GM15510 (cell line): ENCODE results near the gene BEAN1.

Experiments used
- POLR2A ChIP-seq: IDR thresholded peaks from 3 replicates; pipeline ENCODE4 v1.6.1; 2011; ENCODE audit warnings: borderline replicate concordance; ENCODE audit not compliant: insufficient read length; ENCODE audit errors: extremely low read depth

BEAN1 gene, protein sequence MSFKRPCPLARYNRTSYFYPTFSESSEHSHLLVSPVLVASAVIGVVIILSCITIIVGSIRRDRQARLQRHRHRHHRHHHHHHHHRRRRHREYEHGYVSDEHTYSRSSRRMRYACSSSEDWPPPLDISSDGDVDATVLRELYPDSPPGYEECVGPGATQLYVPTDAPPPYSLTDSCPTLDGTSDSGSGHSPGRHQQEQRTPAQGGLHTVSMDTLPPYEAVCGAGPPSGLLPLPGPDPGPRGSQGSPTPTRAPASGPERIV

DNA sequence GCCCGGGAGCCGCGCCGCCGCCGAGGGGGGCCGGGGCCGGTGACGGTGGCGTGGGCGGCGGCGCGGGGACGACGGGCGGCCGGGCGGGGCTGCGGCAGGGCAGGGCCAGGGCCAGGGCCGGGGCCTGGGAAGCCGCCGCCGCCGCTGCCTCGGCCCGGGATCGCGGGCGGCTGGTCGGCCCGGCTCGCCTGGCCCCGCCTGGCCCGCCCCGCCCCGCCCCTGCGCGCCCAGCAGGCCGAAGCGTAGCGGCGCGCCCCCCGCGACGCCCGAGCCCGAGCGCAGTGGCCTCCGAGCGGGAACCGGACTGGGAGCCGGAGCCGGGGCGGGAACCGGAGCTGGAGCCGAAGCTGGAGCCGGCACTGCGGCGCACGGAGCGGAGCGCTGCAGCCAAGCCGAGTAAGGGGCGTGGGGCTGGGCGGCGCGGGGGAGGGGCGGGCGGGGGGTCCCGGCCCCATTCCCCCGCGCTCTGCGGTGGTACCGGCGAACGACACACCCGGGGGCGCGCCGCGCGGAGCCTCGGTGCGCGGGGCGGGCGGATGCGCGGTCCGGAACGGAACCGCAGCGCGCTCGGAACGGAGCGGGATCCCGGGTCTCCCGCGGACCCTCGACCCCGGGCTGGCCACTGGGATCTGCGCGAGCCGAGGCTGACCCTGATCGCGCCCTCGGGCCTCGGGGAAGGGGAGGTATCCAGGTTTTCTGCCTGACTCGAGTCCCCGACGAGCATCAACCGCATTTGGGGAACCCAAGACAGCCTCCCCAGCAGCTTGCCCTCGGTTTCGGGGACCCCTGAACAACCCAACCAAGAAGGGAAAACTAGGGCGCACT, at the start of gene BEAN1:
Gene BEAN1 (plus strand): TSS at position 260 of the 825 bp plus-strand sequence. CDS start 10,382 bp downstream, outside the sequence.
- TF ChIP-seq POLR2A: no peak

DNA sequence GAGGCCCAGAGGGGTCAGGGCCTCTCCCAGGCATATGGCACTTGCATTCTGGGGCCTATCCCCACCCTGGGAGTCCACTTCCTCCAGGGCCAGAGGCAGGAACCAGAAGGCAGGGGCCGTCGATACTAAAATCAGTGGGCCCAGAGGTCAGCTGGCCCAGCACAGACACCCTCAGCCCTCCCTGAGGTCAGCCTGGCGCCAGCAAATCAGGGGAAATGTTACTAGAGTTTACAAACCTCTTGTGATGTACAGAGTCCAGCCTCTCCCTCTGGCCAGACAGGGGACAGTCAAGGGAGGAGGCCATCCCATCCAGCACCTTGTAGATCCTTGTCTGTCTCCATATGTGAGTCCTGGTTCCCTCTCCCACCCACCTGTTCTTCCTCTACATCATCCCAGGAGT, 49.8 kb upstream of the BEAN1 start:
- TF ChIP-seq POLR2A: no peak

DNA sequence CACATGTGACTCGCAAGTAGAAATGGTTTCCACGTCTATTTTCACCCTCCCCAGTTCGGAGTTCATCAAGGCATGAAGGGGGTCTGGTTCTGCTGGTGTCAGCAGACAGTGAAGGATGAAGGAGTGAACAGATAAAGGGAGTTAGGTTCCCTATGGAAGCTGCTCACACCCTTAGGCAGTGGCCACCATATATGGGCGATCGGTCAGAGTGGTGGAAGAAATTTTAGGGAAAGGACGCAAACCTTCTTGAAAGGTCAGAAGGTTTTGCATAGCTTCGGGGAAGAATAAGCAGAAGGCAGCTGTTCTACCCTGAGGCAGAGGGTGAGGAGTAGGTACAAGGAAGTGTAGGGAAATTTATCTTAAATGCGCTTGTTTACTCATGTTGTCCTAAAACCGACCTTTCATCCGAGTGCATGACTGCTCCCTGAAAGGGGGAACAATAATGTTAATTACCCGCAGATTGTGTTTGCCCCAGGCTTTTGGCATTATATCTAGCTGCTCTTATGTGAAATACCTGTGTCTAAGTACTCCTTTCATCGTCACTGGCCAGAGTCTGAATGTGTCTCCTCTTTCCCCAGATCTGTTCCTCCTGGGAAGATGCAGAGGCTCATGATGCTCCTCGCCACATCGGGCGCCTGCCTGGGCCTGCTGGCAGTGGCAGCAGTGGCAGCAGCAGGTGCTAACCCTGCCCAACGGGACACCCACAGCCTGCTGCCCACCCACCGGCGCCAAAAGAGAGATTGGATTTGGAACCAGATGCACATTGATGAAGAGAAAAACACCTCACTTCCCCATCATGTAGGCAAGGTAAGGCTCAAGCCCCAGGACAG, 48.1 kb upstream of the BEAN1 start:
- no peak for TF ChIP-seq POLR2A

DNA sequence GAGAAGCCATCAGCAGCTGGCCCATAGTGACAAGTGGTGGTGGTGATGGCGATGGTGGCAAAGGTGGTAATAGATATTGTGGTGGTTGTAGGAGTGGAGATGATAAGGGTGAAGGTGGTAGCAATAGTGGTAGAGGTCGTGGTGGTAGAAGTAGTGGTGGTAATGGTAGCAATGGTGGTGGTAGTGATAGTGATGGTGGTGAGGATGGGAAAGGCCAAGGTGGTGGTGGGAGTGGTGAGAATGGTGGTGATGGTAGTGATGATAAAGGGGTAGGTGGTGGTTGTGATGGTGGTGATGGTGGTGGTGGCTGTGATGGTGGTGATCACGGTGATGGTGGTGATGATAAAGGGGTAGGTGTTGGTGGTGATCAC, 47.5 kb upstream of the BEAN1 start:
- no peak for TF ChIP-seq POLR2A

DNA sequence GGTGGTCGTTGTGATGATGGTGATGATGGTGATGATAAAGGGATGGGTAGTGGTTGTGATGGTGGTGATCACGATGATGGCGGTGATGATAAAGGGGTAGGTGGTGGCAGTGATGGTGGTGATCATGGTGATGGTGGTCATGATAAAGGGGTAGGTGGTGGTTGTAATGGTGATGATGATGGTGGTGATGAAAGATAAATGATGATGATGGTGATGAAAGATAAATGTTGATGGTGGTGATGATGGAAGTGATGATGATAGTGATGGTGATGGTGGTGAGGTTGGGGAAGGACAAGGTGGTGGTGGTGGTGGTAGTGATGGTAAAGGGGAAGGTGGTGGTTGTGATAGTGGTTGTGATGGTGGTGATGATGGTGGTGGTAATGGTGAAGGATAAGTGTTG, 46.7 kb upstream of the BEAN1 start:
- TF ChIP-seq POLR2A: no peak

DNA sequence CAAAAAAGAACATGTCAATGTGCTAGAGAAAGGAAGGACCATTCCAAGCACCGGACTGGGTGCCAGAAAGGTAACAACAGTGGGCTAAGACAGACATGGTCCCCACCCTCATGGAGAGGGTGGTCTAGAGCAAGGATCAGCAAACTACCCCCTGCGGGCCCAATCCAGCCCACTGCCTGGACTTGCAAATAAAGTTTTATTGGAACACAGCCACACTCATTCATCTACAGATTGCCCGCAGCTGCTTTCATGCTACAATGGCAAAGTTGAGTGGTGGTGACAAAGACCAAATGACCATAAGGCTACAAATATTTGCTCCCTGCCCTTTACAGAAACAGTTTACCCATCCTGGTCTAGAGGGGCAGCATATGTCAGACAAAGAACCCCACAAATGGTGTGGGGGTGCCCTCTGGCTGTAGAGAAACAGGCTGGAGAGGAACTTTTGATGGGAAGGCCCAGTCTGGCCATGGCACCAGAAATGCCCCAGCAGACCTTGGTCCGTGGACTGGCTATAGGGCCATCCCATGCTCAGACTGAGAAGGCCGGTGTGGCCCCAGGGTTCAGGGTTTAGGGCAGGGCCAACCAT, 45.4 kb upstream of the BEAN1 start:
- no peak for TF ChIP-seq POLR2A

DNA sequence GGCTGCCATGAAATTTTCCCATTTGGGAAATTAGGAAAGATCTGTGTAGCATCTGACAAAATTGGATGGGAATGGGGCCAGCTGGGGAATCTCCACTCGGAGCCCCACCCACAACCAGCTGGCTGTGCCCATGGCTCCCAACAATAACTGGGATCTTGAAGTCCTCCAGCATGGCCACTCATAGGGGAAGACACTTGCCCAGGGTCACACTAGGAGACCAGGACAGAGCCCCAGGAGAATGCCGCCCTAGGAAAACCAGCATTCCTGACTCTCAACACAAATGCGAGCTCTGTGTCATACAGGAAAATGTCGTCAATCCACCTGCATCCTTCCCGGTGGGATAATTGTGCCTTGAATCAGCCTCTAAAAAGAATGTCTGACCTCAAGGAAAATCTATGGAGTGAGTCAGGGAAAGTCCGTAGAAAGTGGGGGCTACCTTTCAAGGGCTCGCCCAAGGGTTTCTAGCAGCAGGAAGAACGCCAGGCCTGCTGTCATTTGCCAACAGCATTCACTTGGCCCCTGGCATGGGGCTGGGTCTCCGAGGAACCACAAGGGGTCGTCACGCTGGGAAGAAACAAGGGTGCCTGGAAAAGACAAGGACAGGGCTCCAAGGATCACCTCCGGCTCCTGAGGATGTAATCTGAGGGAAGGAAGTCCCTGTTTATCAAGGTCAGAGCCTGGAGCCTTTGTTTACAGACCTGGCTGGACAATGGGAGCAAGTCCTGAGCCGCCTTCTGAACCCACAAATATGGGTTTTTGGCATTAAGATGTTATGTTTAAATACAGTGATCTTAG, 44.7 kb upstream of the BEAN1 start:
- no peak for TF ChIP-seq POLR2A

DNA sequence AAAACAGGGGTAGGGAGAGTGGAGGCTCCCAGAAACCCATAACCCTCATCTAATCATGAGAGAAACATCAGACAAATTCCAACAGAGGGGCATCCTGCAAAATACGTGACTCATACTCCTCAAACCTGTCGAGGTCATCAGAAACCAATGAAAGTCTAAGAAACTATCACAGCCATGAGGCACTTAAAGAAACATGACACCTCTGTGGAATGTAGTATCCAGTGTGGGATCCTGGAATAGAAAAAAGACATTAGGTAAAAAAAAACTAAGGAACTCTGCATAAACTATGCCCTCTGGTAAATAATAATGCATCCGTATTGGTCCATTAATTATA, 44.2 kb upstream of the BEAN1 start:
- no peak for TF ChIP-seq POLR2A

DNA sequence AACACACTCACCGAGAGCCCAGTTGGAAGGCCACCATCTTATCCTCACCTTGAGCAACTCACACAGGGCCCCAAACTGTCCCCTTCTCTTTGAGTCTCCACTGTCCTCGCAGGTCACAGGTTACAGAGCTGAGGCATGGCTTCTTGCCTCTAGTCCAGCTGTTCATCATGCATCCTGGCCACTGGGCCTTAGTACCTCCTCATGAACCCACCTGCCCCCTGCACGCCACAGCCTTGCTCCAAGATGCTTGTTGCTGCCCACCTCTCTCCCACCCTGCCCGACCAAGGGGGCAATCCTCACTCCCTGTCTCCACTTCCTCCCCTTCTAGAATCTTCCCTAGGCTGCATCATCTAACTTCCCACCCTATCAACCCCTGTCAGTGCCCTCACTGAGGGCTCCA, 43.5 kb upstream of the BEAN1 start:
- TF ChIP-seq POLR2A: no peak

DNA sequence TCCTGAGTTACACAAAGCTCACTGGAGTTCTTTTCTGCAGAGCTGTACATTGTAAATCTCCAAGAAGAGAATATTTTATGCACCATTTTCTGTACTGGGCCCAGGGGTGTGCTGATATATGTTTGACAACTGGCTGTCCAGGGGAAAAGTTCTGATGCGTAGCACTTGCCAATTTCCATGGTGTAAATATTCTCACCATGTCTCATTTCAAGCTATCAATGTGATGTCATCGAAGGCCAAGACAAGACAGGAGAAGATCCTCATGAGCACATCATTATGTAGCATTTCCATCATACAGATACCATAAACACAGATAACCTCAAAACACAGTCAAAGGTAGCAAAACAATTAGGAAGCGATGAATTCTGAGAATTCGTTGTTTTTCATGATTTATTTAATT, 41.7 kb upstream of the BEAN1 start:
- TF ChIP-seq POLR2A: no peak

DNA sequence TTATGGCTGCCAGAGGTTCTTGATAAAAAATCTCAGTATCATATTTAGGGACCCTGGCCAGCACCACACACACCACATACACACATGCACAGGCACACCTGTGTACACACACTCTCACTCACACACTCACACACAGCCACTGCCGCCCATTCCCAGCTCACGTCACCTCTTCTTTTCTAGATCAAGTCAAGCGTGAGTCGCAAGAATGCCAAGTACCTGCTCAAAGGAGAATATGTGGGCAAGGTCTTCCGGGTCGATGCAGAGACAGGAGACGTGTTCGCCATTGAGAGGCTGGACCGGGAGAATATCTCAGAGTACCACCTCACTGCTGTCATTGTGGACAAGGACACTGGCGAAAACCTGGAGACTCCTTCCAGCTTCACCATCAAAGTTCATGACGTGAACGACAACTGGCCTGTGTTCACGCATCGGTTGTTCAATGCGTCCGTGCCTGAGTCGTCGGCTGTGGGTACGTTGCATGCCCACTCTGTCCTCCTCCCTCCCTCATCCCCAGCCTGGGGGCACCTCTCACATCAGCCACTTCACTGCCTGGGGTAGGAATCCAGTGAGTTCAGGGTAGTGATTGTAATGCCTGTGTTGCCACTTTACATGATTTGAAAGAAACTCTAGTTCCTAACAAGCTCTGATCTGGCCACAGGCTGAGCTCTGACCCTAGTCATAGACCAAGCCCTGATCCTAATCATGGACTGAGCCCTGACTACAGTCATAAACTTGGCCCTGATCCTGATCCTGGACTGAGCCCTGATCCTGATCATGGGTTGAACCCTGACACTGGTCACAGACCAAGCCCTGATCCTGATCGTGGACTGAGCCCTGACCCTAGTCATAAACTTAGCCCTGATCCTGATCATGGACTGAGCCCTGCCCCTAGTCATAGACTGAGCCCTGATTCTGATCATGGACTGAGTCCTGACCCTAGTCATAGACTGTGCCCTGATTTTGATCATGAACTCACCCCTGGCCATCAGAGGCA, 40.2 kb upstream of the BEAN1 start:
- TF ChIP-seq POLR2A: no peak

DNA sequence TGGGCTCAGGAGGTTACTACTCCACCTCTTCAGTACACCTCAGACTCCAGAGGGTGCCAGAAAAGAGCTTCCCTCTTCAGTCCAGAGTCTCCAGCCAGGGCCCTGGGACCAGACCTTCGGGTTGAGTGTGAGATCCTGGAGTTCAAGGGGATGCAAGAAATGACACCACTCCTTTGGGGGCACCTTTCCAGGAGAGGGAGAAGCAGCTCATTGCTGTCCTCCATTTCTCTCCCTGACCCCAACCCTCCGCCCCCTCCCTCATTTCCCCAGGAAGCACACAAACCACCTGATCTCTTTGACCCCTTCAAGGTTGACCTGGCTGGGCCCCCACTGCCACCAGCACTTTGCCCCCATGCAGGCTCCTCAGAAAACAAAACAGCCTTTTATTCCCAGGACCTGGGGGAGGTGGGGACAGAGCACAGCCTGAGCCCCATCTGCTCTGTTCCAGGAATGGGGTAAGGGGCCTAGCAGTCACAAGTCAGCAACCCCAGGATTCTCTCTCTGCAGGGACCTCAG, 39.2 kb upstream of the BEAN1 start:
- TF ChIP-seq POLR2A: no peak
